HepG2 (cell line): ENCODE measurements around the gene MEGF6. TPM values are rescaled to one million over a fixed set of nuclear protein-coding genes. Genes with fewer than 3 reads are reported as not detected.

Source experiments
- ATF6 ChIP-seq: sonication (generic); formaldehyde crosslinking; conservative IDR thresholded peaks from 2 replicates; pipeline ENCODE4 v1.4.0; 2020; ENCODE audit warnings: missing genetic modification reagents
- CREB1 ChIP-seq, 2 experiments: fragments of 450-650 bp in 1 of 2; IDR thresholded peaks; 2 replicates each; pipeline ENCODE4 v1.6.1; 2016 to 2017; ENCODE audit warnings: control low read depth in 1 of 2, mild to moderate bottlenecking in 1 of 2, missing compliant biosample characterization in 1 of 2, missing genetic modification characterization in 1 of 2
- ERF ChIP-seq: IDR thresholded peaks from 2 replicates; pipeline ENCODE4 v1.6.1; 2018; ENCODE audit warnings: missing biosample characterization, missing genetic modification reagents
- ETV5 ChIP-seq: IDR thresholded peaks from 2 replicates; pipeline ENCODE4 v1.6.1; 2018; ENCODE audit warnings: missing biosample characterization, missing genetic modification reagents, inconsistent platforms, borderline replicate concordance
- GATAD1 ChIP-seq: IDR thresholded peaks from 2 replicates; pipeline ENCODE4 v1.6.1; 2016; ENCODE audit warnings: missing genetic modification reagents, missing compliant biosample characterization
- GMEB2 ChIP-seq: IDR thresholded peaks from 2 replicates; pipeline ENCODE4 v1.6.1; 2016; ENCODE audit warnings: missing biosample characterization, missing genetic modification reagents, low read depth
- HOXD1 ChIP-seq: sonication (generic); formaldehyde crosslinking; IDR thresholded peaks from 2 replicates; pipeline ENCODE4 v1.5.0; 2020; ENCODE audit warnings: missing genetic modification reagents
- KAT2B ChIP-seq: fragments of 150-350 bp; IDR thresholded peaks from 2 replicates; pipeline ENCODE4 v1.6.1; 2014; ENCODE audit warnings: low read depth, low read length, borderline replicate concordance
- NCOA1 ChIP-seq: sonication (generic); formaldehyde crosslinking; IDR thresholded peaks from 2 replicates; pipeline ENCODE4 v1.9.0; 2021; ENCODE audit warnings: missing genetic modification reagents
- NR2C2 ChIP-seq: sonication (generic); formaldehyde crosslinking; IDR thresholded peaks from 2 replicates; pipeline ENCODE4 v1.4.0; 2020; ENCODE audit warnings: missing genetic modification reagents, mild to moderate bottlenecking, moderate library complexity, borderline replicate concordance
- POLR2AphosphoS2 ChIP-seq: IDR thresholded peaks from 2 replicates; pipeline ENCODE4 v1.6.1; 2011; ENCODE audit warnings: low read depth, low read length, improper control_type of control experiment
- POLR2G ChIP-seq: fragments of 200-400 bp; formaldehyde crosslinking; IDR thresholded peaks from 2 replicates; pipeline ENCODE4 v1.6.1; 2018; ENCODE audit warnings: mild to moderate bottlenecking, low read depth, low read length, moderate library complexity
- PRDM4 ChIP-seq: sonication (generic); formaldehyde crosslinking; IDR thresholded peaks from 2 replicates; pipeline ENCODE4 v1.9.0; 2021; ENCODE audit warnings: missing genetic modification reagents, borderline replicate concordance
- PTBP1 ChIP-seq: fragments of 200-400 bp; formaldehyde crosslinking; IDR thresholded peaks from 2 replicates; pipeline ENCODE4 v1.6.1; 2018; ENCODE audit warnings: low read length, low read depth; ENCODE audit not compliant: poor library complexity, severe bottlenecking
- ZBTB7B ChIP-seq: sonication (generic); formaldehyde crosslinking; IDR thresholded peaks from 2 replicates; pipeline ENCODE4 v1.4.0; 2020; ENCODE audit warnings: missing genetic modification reagents
- ZNF570 ChIP-seq: sonication (generic); formaldehyde crosslinking; IDR thresholded peaks from 2 replicates; pipeline ENCODE4 v1.4.0; 2020; ENCODE audit warnings: mild to moderate bottlenecking, missing genetic modification reagents, borderline replicate concordance
- ZNF687 ChIP-seq: sonication (generic); formaldehyde crosslinking; IDR thresholded peaks from 2 replicates; pipeline ENCODE4 v1.5.1; 2020; ENCODE audit warnings: mild to moderate bottlenecking, missing genetic modification reagents, moderate library complexity
- polyA plus RNA-seq, 8 experiments: library from polyadenylated mRNA; depleted of rRNA in 3 of 8; stranded (reverse) in 7 of 8; unstranded in 1 of 8; fragments of >200 nt; fragmentation: Illumina TruSeq in 4 of 8; extraction: Trizol in 4 of 8; gene quantifications; 2 replicates each; pipeline versions ENCODE4 v1.2.1 to v1.2.3, GENCODE V29; 2011 to 2016; ENCODE audit warnings: low read depth in 4 of 8, missing spikeins in 1 of 8, mixed read lengths in 1 of 8; ENCODE audit not compliant: insufficient read depth in 1 of 8
- total RNA-seq, 5 experiments: library from RNA; depleted of rRNA; stranded (reverse); fragments of >200 nt; fragmentation: Illumina TruSeq; extraction: Trizol; gene quantifications; 2 replicates each; pipeline ENCODE4 v1.2.3, GENCODE V29; 2016; ENCODE audit warnings: low read depth in 1 of 5

Gene MEGF6
- total and polyA plus RNA-seq, 2 of the 13 experiments (the other 11 are each of a cell fraction or from before 2014, with no cell fraction given), result 1.9 TPM

- peak; percentile 73 for TF ChIP-seq ZNF687 (CRISPR knock-in tag)
- peak; percentile 33; the same call in 1 of the 2 replicates for TF ChIP-seq ERF (CRISPR knock-in tag)
- no peak for TF ChIP-seq ZNF570
- TF ChIP-seq NCOA1 (CRISPR knock-in tag), result no peak
- TF ChIP-seq ETV5 (CRISPR knock-in tag), result peak; percentile 88; the same call in 1 of the 2 replicates
- TF ChIP-seq CREB1 (IDR thresholded peaks at IDR 0.05), result peak; percentile 85
- TF ChIP-seq CREB1 (CRISPR knock-in tag; IDR thresholded peaks at IDR 0.05), result peak; percentile 86
- peak; percentile 54 for TF ChIP-seq NR2C2 (CRISPR knock-in tag)
- TF ChIP-seq ZBTB7B, result peak; percentile 54; the same call in 1 of the 2 replicates
- TF ChIP-seq KAT2B, result no peak
- 0 out of 2 replicates have a peak, but pooled peaks have one; percentile 33 for TF ChIP-seq POLR2G
- TF ChIP-seq PRDM4 (CRISPR knock-in tag), result no peak
- no peak for TF ChIP-seq PTBP1
- TF ChIP-seq GATAD1, result peak; percentile 87
- peak; percentile 60; the same call in 1 of the 2 replicates for TF ChIP-seq HOXD1
- TF ChIP-seq ATF6 (CRISPR knock-in tag), result no peak
- no peak for TF ChIP-seq POLR2AphosphoS2
- peak; percentile 71; the same call in 1 of the 2 replicates for TF ChIP-seq GMEB2 (CRISPR knock-in tag)
Observed at GRCh38 chr1:3624200-3625136, 13.2 kb upstream of the MEGF6 start, which contains the start of gene TPRG1L (continued).
